Kidney glomerular epithelial cell (primary cell): ENCODE results near the gene RHOD.
A peak's percentile ranks its signal among the peaks of the same experiment; 100 is the strongest.

Experiments used
- DNase-seq: peaks from one replicate; lab custom pipeline; 2025; lab: John Stamatoyannopoulos, UW

RHOD gene

DNA sequence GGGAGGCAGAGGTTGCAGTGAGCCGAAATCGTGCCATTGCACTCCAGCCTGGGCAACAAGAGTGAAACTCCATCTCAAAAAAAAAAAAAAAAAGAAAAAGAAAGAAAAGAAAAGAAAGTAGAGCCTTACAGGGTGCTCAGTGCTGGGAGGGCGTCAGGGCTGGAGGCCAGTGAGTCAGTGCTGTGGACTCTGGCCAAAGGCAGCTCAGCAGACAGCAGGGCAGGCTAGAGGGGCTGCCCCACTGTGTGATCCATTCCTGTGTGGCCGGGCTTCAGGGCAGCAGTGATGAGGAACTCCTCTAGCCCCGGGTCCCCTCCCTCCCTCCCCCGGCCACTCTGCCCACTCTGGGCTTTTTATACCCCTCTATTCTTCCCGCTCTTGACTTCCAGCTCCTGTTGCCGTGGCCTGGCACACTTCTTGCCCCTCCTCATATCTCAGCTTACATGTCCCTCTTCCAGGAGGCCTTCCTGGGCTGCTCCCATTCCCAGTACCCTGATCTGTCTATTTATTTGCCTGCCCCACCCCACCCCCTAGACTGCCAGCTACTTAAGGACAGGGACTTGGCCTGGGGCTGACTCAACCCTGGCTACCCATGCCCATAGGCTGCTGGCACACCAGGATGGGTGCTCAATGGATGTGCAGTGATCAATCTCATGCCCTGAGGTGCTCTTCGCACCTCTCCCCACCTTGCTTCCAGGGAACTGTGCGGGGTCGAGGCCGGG, 23.7 kb upstream of the RHOD start:
- DNase-seq = peak; percentile 76

GRCh38 chr11:67033661-67034166, 22.9 kb upstream of the RHOD start:
- peak; percentile 92 for DNase-seq

GRCh38 chr11:67034350-67034749, 22.3 kb upstream of the RHOD start:
- DNase-seq = no peak

DNA sequence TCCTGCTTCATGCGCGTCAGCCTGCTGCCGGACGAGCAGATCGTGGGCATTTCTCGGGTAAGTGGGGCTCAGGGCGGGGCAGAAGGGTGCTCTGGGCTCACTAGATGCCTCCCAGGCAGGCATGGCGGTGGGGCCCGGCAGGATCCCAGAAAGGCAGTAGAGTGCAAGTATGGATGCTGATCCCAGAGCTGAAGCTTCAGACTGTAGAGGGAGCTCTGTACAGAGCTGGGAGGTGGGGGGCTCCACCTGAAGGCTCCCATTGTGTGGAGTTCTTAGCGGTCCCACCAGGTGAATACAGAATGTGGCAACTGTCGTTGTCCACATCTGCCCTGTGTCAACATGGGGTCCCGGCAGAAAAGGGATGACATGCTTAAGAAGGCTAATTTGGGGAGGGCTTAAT, 16.5 kb upstream of the RHOD start:
- DNase-seq = no peak

- DNase-seq = no peak
Measured at GRCh38 chr11:67041602-67042001, 15.0 kb upstream of the RHOD start.

- no peak for DNase-seq
Measured at GRCh38 chr11:67043572-67044349, 12.9 kb upstream of the RHOD start.

GRCh38 chr11:67044496-67044895, 12.2 kb upstream of the RHOD start:
- no peak for DNase-seq

- DNase-seq = peak; percentile 11
Measured at GRCh38 chr11:67045314-67045713, 11.3 kb upstream of the RHOD start.

GRCh38 chr11:67048515-67049130, 8.0 kb upstream of the RHOD start:
- no peak for DNase-seq

GRCh38 chr11:67050139-67050538, 6.5 kb upstream of the RHOD start:
- DNase-seq = no peak

DNA sequence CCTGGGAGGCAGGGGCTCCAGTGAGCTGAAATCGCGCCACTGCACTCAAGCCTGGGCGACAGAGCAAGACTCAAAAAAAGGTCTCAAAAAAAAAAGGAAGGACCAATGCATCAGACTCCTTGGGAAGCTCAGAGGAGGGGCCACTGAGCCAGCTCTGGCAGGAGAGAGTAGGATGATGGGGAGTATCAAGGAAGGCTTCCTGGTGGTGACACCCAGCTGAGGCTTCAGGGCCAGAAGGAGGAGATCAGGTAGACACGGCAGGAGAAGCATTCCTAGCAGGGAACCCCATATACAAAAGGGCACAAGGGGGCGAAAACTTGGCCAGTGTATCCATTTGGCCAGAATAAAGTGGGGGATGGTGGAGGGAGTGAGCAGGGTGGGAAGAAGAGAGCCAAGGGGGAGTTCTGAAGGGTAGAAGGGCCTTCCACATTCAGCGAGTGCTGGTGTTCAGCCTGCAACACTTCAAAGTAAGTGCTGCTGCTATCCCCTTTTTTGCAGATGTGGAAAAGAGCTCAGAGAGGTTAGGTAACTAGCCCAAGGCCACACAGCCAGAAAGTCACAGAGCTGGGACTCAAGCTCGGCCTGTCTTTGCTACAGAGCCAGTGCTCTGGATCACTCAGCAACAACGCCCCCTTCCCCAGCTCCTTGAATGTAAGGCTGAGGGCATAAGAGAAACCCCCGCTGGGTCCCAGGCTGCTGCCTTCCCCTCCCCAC, 5.3 kb upstream of the RHOD start:
- DNase-seq = no peak

DNA sequence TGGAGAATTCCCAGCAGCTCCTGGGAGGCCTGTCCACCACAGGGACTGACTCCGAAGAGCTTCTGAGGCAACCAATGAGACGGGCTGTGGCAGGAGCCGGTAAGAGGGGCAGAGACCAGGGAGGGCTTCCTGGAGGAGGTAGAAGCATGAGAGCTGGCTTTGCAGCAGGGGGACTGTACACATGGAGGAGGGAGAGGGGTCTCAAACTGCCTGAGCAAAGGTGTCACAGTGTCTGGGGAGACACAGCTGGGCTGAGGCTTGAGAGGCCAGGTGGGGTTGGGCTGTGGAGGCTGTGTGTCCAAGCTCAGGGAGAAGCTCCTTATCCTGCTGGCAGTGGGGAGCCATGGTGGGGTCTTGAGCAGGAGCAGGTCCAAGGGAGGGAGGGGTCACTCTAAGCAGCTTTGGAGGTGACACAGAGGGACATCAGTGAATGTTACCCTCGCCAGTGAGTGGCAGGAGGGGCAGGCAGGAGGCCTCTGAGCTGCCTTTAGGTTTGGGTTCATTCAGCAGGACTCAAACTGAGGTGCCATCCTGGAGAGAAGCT, 4.6 kb upstream of the RHOD start:
- DNase-seq = no peak

- DNase-seq = no peak
Measured at GRCh38 chr11:67052891-67053290, 3.8 kb upstream of the RHOD start.

DNA sequence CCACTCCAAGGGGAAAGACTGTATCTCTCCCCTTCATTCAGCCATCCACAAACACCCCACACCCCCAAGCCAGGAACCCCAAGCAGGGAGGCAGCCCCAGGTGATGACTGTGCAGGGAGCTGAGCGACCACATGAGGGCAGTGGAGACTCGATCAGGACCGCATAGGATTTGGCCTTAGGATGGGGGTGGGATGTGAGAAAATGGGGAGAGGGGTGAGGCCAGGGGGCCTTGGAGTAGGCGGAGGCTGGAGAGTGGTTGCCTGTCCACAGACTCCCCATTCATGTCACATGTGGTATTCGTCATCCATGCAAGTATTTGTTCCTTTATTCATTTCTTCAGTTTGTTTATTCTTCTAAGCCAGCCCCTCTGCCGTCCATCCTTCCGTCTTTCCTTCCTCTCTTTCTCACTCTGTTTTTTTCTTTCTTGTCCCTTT, 2.7 kb upstream of the RHOD start:
- peak; percentile 22 for DNase-seq

DNA sequence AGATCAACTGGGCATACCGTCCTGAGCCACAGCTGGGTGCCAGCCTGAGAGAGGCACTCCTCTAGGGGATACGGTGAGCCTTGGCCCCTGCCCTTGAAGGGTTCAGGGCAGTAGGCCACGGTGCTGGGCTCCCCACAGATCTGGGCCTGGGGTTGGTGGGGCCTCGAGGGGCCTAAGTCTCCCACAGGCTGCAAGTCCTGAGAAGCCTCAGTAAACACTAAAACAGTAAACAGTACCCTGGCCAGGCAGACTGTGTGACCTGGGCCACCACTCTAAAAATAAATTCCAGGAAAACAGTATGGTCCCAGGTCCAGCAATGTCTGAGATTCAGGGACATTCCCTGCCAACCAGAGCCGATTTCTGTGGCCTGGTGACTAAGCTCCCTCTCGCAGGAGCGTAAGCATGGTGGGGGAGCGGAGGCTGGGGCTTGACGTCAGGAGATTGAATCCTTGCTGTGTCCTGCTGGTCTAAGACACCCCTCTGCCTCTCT, 2.3 kb upstream of the RHOD start:
- no peak for DNase-seq

- DNase-seq = peak; percentile 25
Measured at GRCh38 chr11:67054836-67055523, 1.7 kb upstream of the RHOD start.

GRCh38 chr11:67055812-67056211, 835 bp upstream of the RHOD start:
- DNase-seq = peak; percentile 19

GRCh38 chr11:67057205-67057672, 592 bp downstream of the RHOD start:
- DNase-seq = no peak

GRCh38 chr11:67058506-67058905, 1.9 kb downstream of the RHOD start:
- DNase-seq = no peak

GRCh38 chr11:67059671-67060070, 3.0 kb downstream of the RHOD start:
- DNase-seq = no peak

DNA sequence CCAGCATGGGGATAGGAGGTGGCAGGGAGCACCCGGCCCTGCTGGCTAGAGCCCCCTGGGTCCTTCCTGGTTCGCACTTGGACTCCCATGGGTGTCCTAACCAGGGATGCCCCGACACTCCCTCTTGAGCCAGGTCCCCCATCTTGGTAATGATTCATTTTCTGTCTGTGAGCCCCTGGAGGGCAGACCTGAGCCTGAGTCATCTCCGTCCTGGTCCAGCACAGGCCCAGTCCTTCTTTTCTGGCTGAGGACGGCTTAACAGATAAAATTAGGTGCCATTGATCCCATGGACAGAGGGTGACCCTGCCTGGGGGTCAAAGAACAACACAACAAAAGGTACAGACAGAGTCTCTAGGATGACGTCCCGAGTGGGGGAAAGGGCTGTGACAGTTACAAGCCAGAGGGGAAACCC, 3.5 kb downstream of the RHOD start:
- peak; percentile 18 for DNase-seq
